Mesenchymal stem cell (in vitro differentiated cells and primary cell): ENCODE measurements around the gene VANGL2. TPM values are rescaled to one million over a fixed set of nuclear protein-coding genes. Genes with fewer than 3 reads are reported as not detected.

Source experiments
- small RNA-seq: library from polyadenylated mRNA; stranded (forward); fragments of <200 nt; extraction: miRNeasy Mini kit (QIAGEN cat#:217004); gene quantifications from one replicate; pipeline ENCODE3, GENCODE V24; 2013; ENCODE audit warnings: low read depth

The VANGL2 gene

Small RNAs within 50 kb of the gene (small RNA-seq; reads per million reads assigned to genes)
- not detected for gene RNU4-42P
